Transverse colon (tissue), 4 donors: Measurements from ENCODE around the gene MMP27. TPM values are rescaled to one million over a fixed set of nuclear protein-coding genes. Genes with fewer than 3 reads are reported as not detected.
"Not testable (repeated sequence)": the region's sequence is repeated elsewhere in the genome, so short reads cannot be mapped to it uniquely, and the experiment has no call there.

Experiments
- DNase-seq: peaks from one replicate; pipeline ENCODE4 v3.0.0-alpha.2; 2019
- H3K27ac ChIP-seq, 4 donors: fragments of 200-600 bp; sonication (generic); 2 replicates each; pipeline ENCODE4 v1.5.1; 2016 to 2018; ENCODE audit warnings: inconsistent platforms in 4 of 4
- H3K27me3 ChIP-seq: fragments of 200-600 bp; sonication (generic); 2 replicates; pipeline ENCODE4 v1.5.1; 2017; ENCODE audit warnings: inconsistent platforms
- H3K36me3 ChIP-seq, 4 donors: fragments of 200-600 bp; sonication (generic); 2 replicates each; pipeline ENCODE4 v1.5.1; 2017 to 2019; ENCODE audit warnings: inconsistent platforms in 4 of 4
- H3K4me1 ChIP-seq, 4 donors: fragments of 200-600 bp; sonication (generic); 2 replicates each; pipeline ENCODE4 v1.5.1; 2017 to 2020; ENCODE audit warnings: inconsistent platforms in 4 of 4
- H3K4me3 ChIP-seq, 4 donors: fragments of 200-600 bp; sonication (generic); 1 replicate in 1 of 4; 2 replicates in 3 of 4; pipeline versions ENCODE4 v1.5.1 to v1.6.1; 2017 to 2019; ENCODE audit warnings: inconsistent platforms in 4 of 4
- H3K9me3 ChIP-seq, 2 donors: fragments of 200-600 bp; sonication (generic); 2 replicates each; pipeline ENCODE4 v1.5.1; 2017 to 2019; ENCODE audit warnings: inconsistent platforms in 2 of 2
- CTCF ChIP-seq, 5 experiments: fragments of 200-600 bp in 3 of 5; fragments of 450-650 bp in 2 of 5; sonication (generic) in 3 of 5; IDR thresholded peaks; 1 replicate in 2 of 5; 2 replicates in 3 of 5; pipeline ENCODE4 v1.5.1; 2016 to 2017; ENCODE audit warnings: antibody characterized with exemption in 5 of 5, inconsistent platforms in 3 of 5, mild to moderate bottlenecking in 2 of 5, moderate library complexity in 1 of 5
- EP300 ChIP-seq: sonication (generic); formaldehyde crosslinking; IDR thresholded peaks from one replicate; pipeline ENCODE4 v1.6.1; 2017; ENCODE audit warnings: antibody characterized with exemption, low read depth
- POLR2A ChIP-seq: fragments of 450-650 bp; IDR thresholded peaks from one replicate; pipeline ENCODE4 v1.6.1; 2016; ENCODE audit warnings: antibody characterized with exemption, mild to moderate bottlenecking, moderate library complexity
- POLR2AphosphoS5 ChIP-seq, 3 donors: sonication (generic); formaldehyde crosslinking; IDR thresholded peaks; one replicate each; pipeline ENCODE4 v1.6.1; 2016; ENCODE audit warnings: antibody characterized with exemption in 3 of 3
- WGBS, 2 donors: methylation state at CpG; one replicate each; pipeline ENCODE4 v1.1.5; 2018; ENCODE audit warnings: low coverage in 1 of 2; 5-methylcytosine and 5-hydroxymethylcytosine counted together
- in situ Hi-C, 4 donors: fragments of 200-750 bp; cut with MboI; loops; one replicate each; pipeline versions ENCODE4 v1.15.0 to v1.15.1; 2017; ENCODE audit warnings: low sequenced_read_pairs in 3 of 4, low pct_ligation_motif_present in 1 of 4, low pct_unique_long_range_greater_than_20kb in 1 of 4
- intact Hi-C: fragments of 100-400 bp; cut with DNase I; formaldehyde crosslinking; loops from one replicate; pipeline ENCODE4 v1.15.1; 2023; ENCODE audit warnings: low total_unique reads
- total RNA-seq, 4 donors: library from RNA; depleted of rRNA; stranded (reverse); fragments of >200 nt; gene quantifications; one replicate each; pipeline ENCODE4 v1.1.0, GENCODE V29; 2016

The MMP27 gene
- total RNA-seq, 4 donors from 2014 or later, result 0.27 TPM; not detected in 3

GRCh38 chr11:102734650-102735049 lies 29.1 kb upstream of the MMP27 start:
- Histone ChIP-seq H3K4me3 (no peak overlapping the region), H3K27ac (no peak overlapping the region), H3K9me3 (no peaks in the 10 kb centered on the region), H3K36me3 (no peaks in the 10 kb centered on the region), H3K27me3 (no peaks in the 10 kb centered on the region), H3K4me1 (no peaks in the 10 kb centered on the region)
- no peak for TF ChIP-seq CTCF (IDR thresholded peaks at IDR 0.05)
- TF ChIP-seq POLR2A, result no peak
- TF ChIP-seq EP300, result no peak
- no peak for DNase-seq
- in situ Hi-C loops, result loop anchor here in 2 of 4 donors (25.0 kb wide), 1 partner anchor 203 kb away; no protein-coding TSS in a partner anchor
- intact Hi-C loops, result no loop called here

- Histone ChIP-seq H3K27me3 (no peaks in the 10 kb centered on the region), H3K4me1 (no peaks in the 10 kb centered on the region), H3K9me3 (no peaks in the 10 kb centered on the region), H3K27ac (no peak overlapping the region), H3K4me3 (no peak overlapping the region), H3K36me3 (no peaks in the 10 kb centered on the region)
- DNase-seq, result peak; percentile 72
- in situ Hi-C loops (loop anchor here in 2 of 4 donors (25.0 kb wide), 1 partner anchor 204 kb away; no protein-coding TSS in a partner anchor), intact Hi-C loops (no loop called here)
- 39 to 45% methylated on average over 8 of the region's 8 CpGs for WGBS, 2 donors
- peak; percentile 49 to 74 (median 65) for TF ChIP-seq CTCF (IDR thresholded peaks at IDR 0.05)
- no peak for TF ChIP-seq POLR2AphosphoS5 (IDR thresholded peaks at IDR 0.05)
Measured at GRCh38 chr11:102733232-102733875, 27.8 kb upstream of the MMP27 start.

GRCh38 chr11:102730944-102731343 lies 25.4 kb upstream of the MMP27 start:
- H3K4me1 ChIP-seq, H3K27me3 ChIP-seq, intact Hi-C loops, DNase-seq, H3K27ac ChIP-seq, H3K9me3 ChIP-seq, H3K36me3 ChIP-seq, H3K4me3 ChIP-seq: not testable (repeated sequence)
- in situ Hi-C loops, result loop anchor here in 2 of 4 donors (25.0 kb wide), 1 partner anchor 206 kb away; no protein-coding TSS in a partner anchor
- 47 to 61% methylated on average over 4 to 8 of the region's 8 CpGs for WGBS, 2 donors

GRCh38 chr11:102729849-102730815 lies 24.6 kb upstream of the MMP27 start:
- H3K27ac ChIP-seq, result no peak overlapping the region
- DNase-seq, result no peak
- no peaks in the 10 kb centered on the region for H3K27me3 ChIP-seq
- no peak overlapping the region for H3K4me3 ChIP-seq
- H3K36me3 ChIP-seq, result no peaks in the 10 kb centered on the region
- in situ Hi-C loops (loop anchor here in 2 of 4 donors (25.0 kb wide), 1 partner anchor 207 kb away; no protein-coding TSS in a partner anchor), intact Hi-C loops (loop anchor here (5.0 kb wide), 1 partner anchor 1868 kb away; no protein-coding TSS in a partner anchor)
- no peaks in the 10 kb centered on the region for H3K4me1 ChIP-seq
- no peaks in the 10 kb centered on the region for H3K9me3 ChIP-seq
- TF ChIP-seq EP300, result no peak
- TF ChIP-seq POLR2AphosphoS5 (IDR thresholded peaks at IDR 0.05), result no peak
- TF ChIP-seq CTCF (IDR thresholded peaks at IDR 0.05), result no peak
- TF ChIP-seq POLR2A, result no peak
- WGBS, 2 donors, result 61 to 76% methylated on average over 5 to 9 of the region's 9 CpGs
